NCI-H2107 (cell line): ENCODE results near the gene PDE4C.

Experiments used
- DNase-seq: peaks from one replicate; lab custom pipeline; 2025; lab: John Stamatoyannopoulos, UW

The PDE4C gene

DNA sequence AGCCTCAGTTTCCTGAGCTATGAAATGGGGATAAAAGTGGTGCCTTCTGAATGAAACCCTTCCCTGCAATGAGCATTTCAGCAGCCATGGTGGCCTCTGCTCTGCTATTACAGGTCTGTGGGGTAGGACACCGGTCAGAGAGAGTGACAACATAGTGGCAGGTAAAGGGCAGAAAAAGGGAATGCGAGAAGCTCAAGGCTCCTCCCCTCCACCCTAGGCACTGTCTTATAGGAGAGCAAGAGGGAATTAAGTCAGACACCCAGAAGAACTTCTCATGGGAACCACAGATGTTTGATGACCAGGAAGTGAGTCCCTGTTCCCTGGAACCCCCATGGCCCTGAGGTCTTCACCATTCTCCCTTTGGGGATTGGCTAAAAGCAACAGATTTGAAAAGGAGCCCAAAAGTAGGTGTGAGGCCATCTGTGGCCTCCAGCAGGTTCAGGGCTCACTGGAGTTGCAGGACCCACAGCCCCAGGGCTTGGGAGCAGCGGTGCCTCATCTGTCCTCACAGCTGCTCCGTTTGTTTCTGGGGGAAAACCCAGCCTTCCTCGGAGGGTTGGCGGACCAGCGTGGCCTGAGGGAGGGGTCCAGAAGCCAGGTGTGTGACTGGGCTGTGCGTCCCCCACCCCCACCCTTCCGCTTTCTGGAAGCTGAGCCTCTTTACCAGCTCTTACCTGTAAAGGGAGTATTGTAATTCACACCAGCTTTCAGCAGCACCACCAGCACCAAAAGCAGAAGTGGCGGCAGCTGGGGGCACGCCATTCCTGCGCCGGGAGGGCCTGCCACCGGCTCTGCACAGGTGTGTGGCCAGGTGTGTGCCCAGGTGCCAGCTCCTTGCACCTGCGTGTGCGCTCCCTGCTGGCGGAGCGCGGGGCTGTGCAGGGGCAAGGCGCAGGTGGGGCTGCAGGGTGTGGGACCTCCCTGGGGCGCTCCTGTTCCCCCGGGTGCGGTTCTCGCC lies 28.6 kb upstream of the PDE4C start:
- peak; percentile 58 for DNase-seq

- no peak for DNase-seq
Observed at GRCh38 chr19:18253716-18254115, 27.5 kb upstream of the PDE4C start.

- DNase-seq = no peak
Observed at GRCh38 chr19:18253130-18253529, 26.9 kb upstream of the PDE4C start.

- DNase-seq = no peak
Observed at GRCh38 chr19:18252370-18252717, 26.1 kb upstream of the PDE4C start.

DNA sequence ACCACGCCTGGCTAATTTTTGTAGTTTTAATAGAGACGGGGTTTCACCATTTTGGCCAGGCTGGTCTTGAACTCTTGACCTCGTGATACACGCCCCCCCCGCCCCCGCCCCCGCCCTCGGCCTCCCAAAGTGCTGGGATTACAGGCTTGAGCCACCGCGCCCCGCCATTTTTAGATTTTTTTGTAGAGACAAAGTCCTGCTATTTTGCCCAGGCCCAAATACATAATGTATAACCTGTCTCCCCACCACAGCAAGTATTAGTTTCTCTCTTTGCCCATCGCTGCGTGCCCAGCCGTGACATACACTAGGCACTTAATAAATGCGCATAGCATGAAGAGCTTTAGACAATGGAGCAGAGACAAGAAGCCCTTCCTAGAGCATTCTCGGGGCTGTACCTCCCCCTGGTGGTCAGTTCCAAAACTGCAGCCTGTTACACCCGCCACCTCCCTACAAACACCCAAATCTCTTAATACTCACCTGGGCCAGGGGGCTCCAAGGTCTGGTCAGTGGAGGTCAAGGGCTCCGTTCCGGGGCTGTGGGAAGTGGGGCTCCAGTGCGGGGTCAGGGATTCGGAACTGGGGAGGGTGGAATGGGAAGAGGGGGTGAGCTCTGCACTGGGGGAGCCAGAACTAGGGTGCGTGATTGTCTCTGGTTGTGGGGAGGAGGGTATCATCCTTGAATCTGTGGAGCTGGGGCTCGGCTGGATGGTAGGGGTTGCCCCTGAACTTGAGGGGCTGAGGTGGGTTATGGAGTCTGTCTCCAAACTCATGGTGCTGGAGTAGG lies 25.5 kb upstream of the PDE4C start:
- DNase-seq = peak; percentile 17

GRCh38 chr19:18249834-18250233 lies 23.6 kb upstream of the PDE4C start:
- no peak for DNase-seq

GRCh38 chr19:18245297-18245696 lies 19.1 kb upstream of the PDE4C start:
- DNase-seq = no peak

DNA sequence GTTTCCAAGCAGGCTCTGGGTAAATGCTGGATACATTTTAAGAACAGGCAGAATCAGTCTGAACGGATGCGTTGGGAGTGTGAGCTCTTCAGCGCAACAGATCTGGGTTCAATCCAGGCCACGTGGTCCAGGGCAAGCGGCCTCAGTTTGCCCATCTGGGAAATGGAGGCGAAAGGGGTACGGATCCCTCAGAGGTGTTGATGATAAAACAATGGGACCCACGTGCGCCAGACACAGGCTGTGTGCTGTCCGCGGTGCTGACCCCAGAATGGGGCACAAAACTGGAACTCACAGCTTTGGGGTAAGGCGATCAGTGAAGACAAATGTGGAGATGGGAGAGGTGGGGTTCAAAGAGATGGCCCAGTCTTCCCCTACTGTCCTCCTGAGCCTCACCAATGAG lies 13.1 kb upstream of the PDE4C start:
- DNase-seq = no peak

GRCh38 chr19:18234194-18234593 lies 8.0 kb upstream of the PDE4C start:
- no peak for DNase-seq

DNA sequence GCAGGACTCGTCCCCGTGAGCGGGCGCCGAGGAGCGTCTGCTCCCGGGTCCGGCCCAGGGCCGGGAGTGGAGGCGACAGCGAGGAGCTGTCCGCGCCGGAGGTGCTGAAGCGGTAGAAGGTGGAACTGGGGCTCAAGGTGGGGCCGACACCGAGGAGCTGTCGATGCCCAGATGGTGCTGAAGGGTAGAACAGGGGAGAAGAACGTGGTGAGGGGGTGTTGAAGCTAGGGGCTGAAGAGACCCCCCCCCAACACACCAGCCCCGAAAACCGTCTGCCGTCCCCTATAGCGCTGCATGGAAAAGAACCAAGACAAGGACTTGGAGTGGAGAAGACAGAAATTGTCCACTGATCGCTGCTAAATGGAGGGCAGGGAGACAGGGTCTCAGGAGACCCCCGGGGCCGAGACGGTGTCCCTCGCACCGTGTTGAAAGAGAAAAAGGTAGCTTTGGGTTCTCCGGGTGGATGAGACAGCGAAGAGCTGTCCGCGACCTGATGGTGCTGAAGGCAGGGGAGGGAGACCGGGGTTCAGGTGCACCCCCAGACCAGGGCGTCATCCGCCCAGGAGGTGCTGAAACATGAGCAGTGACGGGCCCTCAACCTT lies 7.1 kb upstream of the PDE4C start:
- no peak for DNase-seq

GRCh38 chr19:18232540-18233223 lies 6.4 kb upstream of the PDE4C start:
- no peak for DNase-seq

GRCh38 chr19:18231775-18232174 lies 5.5 kb upstream of the PDE4C start:
- DNase-seq = no peak

GRCh38 chr19:18230941-18231734 lies 4.9 kb upstream of the PDE4C start:
- no peak for DNase-seq

- DNase-seq = no peak
Observed at GRCh38 chr19:18229915-18230314, 3.7 kb upstream of the PDE4C start.

GRCh38 chr19:18229474-18229873 lies 3.2 kb upstream of the PDE4C start:
- DNase-seq = no peak

GRCh38 chr19:18227781-18228271 lies 1.6 kb upstream of the PDE4C start:
- DNase-seq = no peak

GRCh38 chr19:18226956-18227780 lies 930 bp upstream of the PDE4C start:
- DNase-seq = no peak

DNA sequence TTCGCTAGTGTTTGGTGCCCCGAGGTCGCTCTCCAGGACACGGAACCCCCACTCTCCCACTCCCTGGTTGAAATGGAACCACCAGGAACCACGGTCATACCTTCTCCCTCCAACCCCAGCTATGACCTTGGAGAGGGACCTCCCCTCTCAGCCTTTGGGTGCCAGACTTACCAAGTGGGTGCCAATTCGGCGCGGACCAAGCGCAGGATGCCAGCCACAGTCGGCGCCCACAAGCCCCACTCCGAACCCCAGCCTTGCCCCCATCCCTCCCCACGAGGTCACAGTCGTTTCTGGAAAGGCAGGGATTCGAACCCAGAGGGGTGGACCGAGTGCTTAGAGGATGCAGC lies 910 bp downstream of the PDE4C start:
- no peak for DNase-seq

DNA sequence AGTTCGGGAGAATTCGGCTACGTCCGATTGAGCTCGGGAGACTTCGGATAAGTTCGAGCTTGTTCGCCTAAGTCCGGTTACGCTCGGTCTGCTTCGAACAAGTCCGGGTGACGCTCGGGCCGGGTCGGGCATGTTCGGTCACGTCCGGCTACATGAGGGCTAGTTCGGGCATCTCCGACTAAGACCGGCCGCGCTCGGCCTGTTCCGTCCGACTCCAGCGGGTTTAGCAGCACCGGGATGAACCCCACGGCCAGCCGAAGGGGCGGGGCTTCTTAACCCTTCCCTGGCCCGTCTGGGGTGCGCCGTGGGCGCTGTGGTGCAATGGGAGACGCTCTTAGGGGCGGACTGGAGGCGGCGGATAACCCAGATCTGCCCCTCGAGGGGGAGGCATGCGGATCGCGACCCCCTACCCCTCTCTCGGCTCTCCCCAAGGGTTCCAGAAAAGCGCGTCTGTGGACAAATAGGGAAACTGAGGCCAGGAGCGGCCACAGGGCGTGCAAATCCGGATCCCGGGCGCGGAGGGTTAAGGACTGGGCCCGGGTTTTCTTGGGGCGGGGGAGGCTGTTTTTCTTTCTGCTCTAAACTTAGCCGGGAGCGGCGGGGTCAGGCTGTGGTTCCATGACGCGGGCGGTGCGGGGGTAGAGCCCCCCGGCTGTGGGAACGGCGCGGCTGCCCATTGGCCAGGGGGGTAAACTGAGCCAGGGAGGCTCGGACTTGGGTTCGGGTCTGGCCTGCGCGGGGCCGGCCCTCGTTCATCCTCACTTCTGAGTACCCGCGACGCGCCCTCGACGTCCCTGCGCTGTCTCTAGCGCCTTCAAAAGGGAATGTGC lies 1.5 kb downstream of the PDE4C start:
- peak; percentile 95 for DNase-seq
